Endothelial cell of umbilical vein (primary cell): ENCODE measurements around the gene LYSMD2. TPM values are rescaled to one million over a fixed set of nuclear protein-coding genes. Genes with fewer than 3 reads are reported as not detected.

Source experiments
- BruUV-seq: library from RNA; stranded (reverse); fragments of 400-500 nt; replicated peaks from 2 replicates; lab custom pipeline; 2021; lab: Mats Ljungman, UMichigan
- CTCF ChIA-PET: fragments of 300-600, 350-600 bp; sonication (Branson Sonifier 250); formaldehyde crosslinking; loops from one replicate; lab custom pipeline; 2021; ENCODE audit warnings: antibody characterized with exemption, inconsistent platforms; lab: Charles Lee
- POLR2A ChIA-PET: fragments of 300-600, 350-600 bp; sonication (Branson Sonifier 250); formaldehyde crosslinking; loops from one replicate; lab custom pipeline; 2021; ENCODE audit warnings: antibody characterized with exemption, inconsistent platforms; lab: Charles Lee
- DNase-seq: peaks from one replicate; pipeline ENCODE4 v3.0.0-alpha.2; 2011; ENCODE audit warnings: low read depth, low spot score
- FAIRE-seq: peaks from 2 replicates; lab custom pipeline; 2011; peaks lifted over from hg19 to GRCh38; lab: Jason Lieb, UNC
- H2AFZ ChIP-seq: 2 replicates; pipeline ENCODE4 v1.6.0; 2012; ENCODE audit warnings: low read depth, low read length, control low read depth, inconsistent platforms
- H3K27ac ChIP-seq: 2 replicates; pipeline ENCODE4 v1.5.1; 2011; ENCODE audit warnings: low read depth, mild to moderate bottlenecking, control low read depth, low read length, moderate library complexity; ENCODE audit not compliant: insufficient read depth
- H3K27me3 ChIP-seq, 2 experiments: 2 replicates each; pipeline versions ENCODE4 v1.6.0 to v1.6.1; 2011; ENCODE audit warnings: low read length in 2 of 2, mixed read lengths in 1 of 2; ENCODE audit not compliant: control insufficient read depth in 2 of 2, insufficient read depth in 2 of 2
- H3K36me3 ChIP-seq, 2 experiments: 2 replicates in 1 of 2; 3 replicates in 1 of 2; pipeline ENCODE4 v1.5.1; 2011; ENCODE audit warnings: low read length in 2 of 2, mild to moderate bottlenecking in 1 of 2, moderate library complexity in 1 of 2; ENCODE audit not compliant: control insufficient read depth in 2 of 2, insufficient read depth in 2 of 2; ENCODE audit errors: extremely low read depth in 1 of 2
- H3K4me1 ChIP-seq: 3 replicates; pipeline ENCODE4 v1.5.1; 2011; ENCODE audit warnings: mild to moderate bottlenecking, low read length; ENCODE audit not compliant: control insufficient read depth, insufficient read depth; ENCODE audit errors: extremely low read depth
- H3K4me2 ChIP-seq: 2 replicates; pipeline ENCODE4 v1.6.1; 2011; ENCODE audit warnings: low read length, control low read depth, mixed read lengths; ENCODE audit not compliant: insufficient read depth
- H3K4me3 ChIP-seq, 3 experiments: fragments of 200-600 bp in 1 of 3; sonication (generic), shearing (Covaris generic) in 1 of 3; replicated peaks in 1 of 3; 2 replicates each; pipeline ENCODE4 v1.5.1; 2011 to 2016; ENCODE audit warnings: control low read depth in 3 of 3, low read length in 3 of 3, mild to moderate bottlenecking in 2 of 3, inconsistent platforms in 1 of 3, low read depth in 1 of 3, moderate library complexity in 1 of 3; ENCODE audit not compliant: insufficient read depth in 1 of 3
- H3K79me2 ChIP-seq: 2 replicates; pipeline ENCODE4 v1.6.0; 2012; ENCODE audit warnings: low read length, inconsistent platforms; ENCODE audit not compliant: control insufficient read depth, insufficient read depth
- H3K9ac ChIP-seq: replicated peaks from 2 replicates; pipeline ENCODE3; 2011; ENCODE audit warnings: low read length, control low read depth; ENCODE audit not compliant: insufficient read depth; ENCODE audit errors: extremely low read depth
- H3K9me1 ChIP-seq: replicated peaks from 3 replicates; pipeline ENCODE4 v1.6.0; 2011; ENCODE audit warnings: mild to moderate bottlenecking, low read length; ENCODE audit not compliant: control insufficient read depth, insufficient read depth; ENCODE audit errors: extremely low read depth
- H3K9me3 ChIP-seq: replicated peaks from 2 replicates; pipeline ENCODE4 v1.5.1; 2012; ENCODE audit warnings: low read length, inconsistent platforms; ENCODE audit not compliant: control insufficient read depth, insufficient read depth
- H4K20me1 ChIP-seq: replicated peaks from 2 replicates; pipeline ENCODE3; 2011; ENCODE audit warnings: mild to moderate bottlenecking, low read length; ENCODE audit not compliant: control insufficient read depth, insufficient read depth; ENCODE audit errors: extremely low read depth
- CTCF ChIP-seq, 2 donors: IDR thresholded peaks; 1 replicate in 1 of 2; 2 replicates in 1 of 2; pipeline ENCODE4 v1.5.1; 2011; ENCODE audit warnings: low read length in 2 of 2, mild to moderate bottlenecking in 2 of 2, moderate library complexity in 2 of 2, control low read depth in 1 of 2, inconsistent platforms in 1 of 2, low read depth in 1 of 2; ENCODE audit not compliant: insufficient read depth in 1 of 2; ENCODE audit errors: extremely low read depth in 1 of 2
- EZH2 ChIP-seq: IDR thresholded peaks from 2 replicates; pipeline ENCODE4 v1.6.1; 2012; ENCODE audit warnings: borderline replicate concordance, low read depth, mild to moderate bottlenecking, moderate library complexity, low read length, inconsistent platforms; ENCODE audit not compliant: severe bottlenecking
- FOS ChIP-seq: IDR thresholded peaks from 2 replicates; pipeline ENCODE4 v1.6.1; 2011; ENCODE audit warnings: mild to moderate bottlenecking, low read length, moderate library complexity, borderline replicate concordance; ENCODE audit not compliant: insufficient read depth
- GATA2 ChIP-seq: IDR thresholded peaks from 2 replicates; pipeline ENCODE4 v1.7.0; 2011; ENCODE audit warnings: low read depth, mild to moderate bottlenecking, moderate library complexity, mixed read lengths, low read length; ENCODE audit not compliant: insufficient read length, insufficient read depth
- JUN ChIP-seq: IDR thresholded peaks from 2 replicates; pipeline ENCODE4 v1.6.1; 2011; ENCODE audit warnings: borderline replicate concordance, low read depth; ENCODE audit not compliant: insufficient read length, insufficient read depth
- MAX ChIP-seq: IDR thresholded peaks from 2 replicates; pipeline ENCODE4 v1.6.1; 2011; ENCODE audit not compliant: insufficient read depth, insufficient read length
- MYC ChIP-seq: IDR thresholded peaks from one replicate; pipeline ENCODE4 v1.6.1; 2011; ENCODE audit warnings: mild to moderate bottlenecking, low read depth, low read length
- POLR2A ChIP-seq: IDR thresholded peaks from 2 replicates; pipeline ENCODE4 v1.6.1; 2012; ENCODE audit warnings: low read depth, mild to moderate bottlenecking, control low read depth, low read length
- POLR2AphosphoS5 ChIP-seq: IDR thresholded peaks from 2 replicates; pipeline ENCODE4 v1.6.1; 2012; ENCODE audit warnings: low read depth, mild to moderate bottlenecking, control low read depth, low read length, moderate library complexity; ENCODE audit not compliant: insufficient read depth
- dilution Hi-C: fragments of 300-500 bp; cut with MboI; formaldehyde crosslinking; loops from one replicate; pipeline ENCODE4 v1.15.0; 2019; ENCODE audit warnings: low sequenced_read_pairs; ENCODE audit not compliant: extremely low pct_ligation_motif_present
- intact Hi-C: fragments of 100-400 bp; cut with micrococcal nuclease; formaldehyde crosslinking; loops from one replicate; pipeline ENCODE4 v1.10.0; 2022
- polyA plus RNA-seq, 4 experiments: library from polyadenylated mRNA; depleted of rRNA in 3 of 4; stranded (reverse) in 3 of 4; unstranded in 1 of 4; fragments of >200 nt; gene quantifications; 2 replicates each; pipeline versions ENCODE4 v1.2.1 to v1.2.3, GENCODE V29; 2011 to 2012; ENCODE audit warnings: missing spikeins in 1 of 4
- total RNA-seq: library from RNA; stranded (reverse); gene quantifications from 2 replicates; pipeline ENCODE4 v1.2.3, GENCODE V29; 2021

LYSMD2 gene
- total and polyA plus RNA-seq, 2 donors (not counting 3 experiments of a cell fraction or from before 2014, with no cell fraction given) = 6.2 to 8.0 TPM

- CTCF ChIA-PET = interaction anchor here (1.0 to 1.9 kb wide), 3 partner anchors 11 to 71 kb away, joined by 3 to 10 read pairs (median 8); no protein-coding TSS in a partner anchor
- H3K4me1 ChIP-seq = peaks cover 15% of the 10 kb centered on the region
- no peaks in the 10 kb centered on the region for H3K9me3 ChIP-seq
- H3K4me2 ChIP-seq = peak overlapping the region; percentile 70
- H3K79me2 ChIP-seq = no peaks in the 10 kb centered on the region
- H4K20me1 ChIP-seq = no peaks in the 10 kb centered on the region
- DNase-seq (peak; percentile 86), FAIRE-seq (peak; percentile 76)
- no TSS peak for BruUV-seq
- intact Hi-C loops (loop anchor here (1.0 to 5.0 kb wide), 2 partner anchors 16 to 56 kb away; partner anchors contain the start of gene LYSMD2), dilution Hi-C loops (no loop called here)
- H3K27me3 ChIP-seq = no peaks in the 10 kb centered on the region
- no peaks in the 10 kb centered on the region for H3K9me1 ChIP-seq
- H2AFZ ChIP-seq = peak overlapping the region; percentile 43
- peak overlapping the region; percentile 60 for H3K27ac ChIP-seq
- POLR2A ChIA-PET = no interaction called here
- peak overlapping the region in 1 of 3 experiments; percentile 2 for H3K4me3 ChIP-seq
- TF ChIP-seq CTCF (IDR thresholded peaks at IDR 0.05; ENCODE audit: extremely low read depth in 1 of 2, insufficient read depth in 1 of 2, low read depth in 1 of 2, low read length in 2 of 2) (no peak), POLR2A (no peak), MAX (no peak), GATA2 (no peak), EZH2 (no peak), FOS (peak; percentile 53), MYC (no peak), JUN (peak; percentile 81), POLR2AphosphoS5 (no peak)
- H3K9ac ChIP-seq = no peak overlapping the region
- no peaks in the 10 kb centered on the region for H3K36me3 ChIP-seq
Measured at GRCh38 chr15:51721199-51721960, 16.1 kb downstream of the LYSMD2 start.
